ENCODE measurements around the gene AP2A2. TPM values are rescaled to one million over a fixed set of nuclear protein-coding genes. Genes with fewer than 3 reads are reported as not detected.

The AP2A2 gene
- total RNA-seq, 1 donor: 50.7 TPM

DNA sequence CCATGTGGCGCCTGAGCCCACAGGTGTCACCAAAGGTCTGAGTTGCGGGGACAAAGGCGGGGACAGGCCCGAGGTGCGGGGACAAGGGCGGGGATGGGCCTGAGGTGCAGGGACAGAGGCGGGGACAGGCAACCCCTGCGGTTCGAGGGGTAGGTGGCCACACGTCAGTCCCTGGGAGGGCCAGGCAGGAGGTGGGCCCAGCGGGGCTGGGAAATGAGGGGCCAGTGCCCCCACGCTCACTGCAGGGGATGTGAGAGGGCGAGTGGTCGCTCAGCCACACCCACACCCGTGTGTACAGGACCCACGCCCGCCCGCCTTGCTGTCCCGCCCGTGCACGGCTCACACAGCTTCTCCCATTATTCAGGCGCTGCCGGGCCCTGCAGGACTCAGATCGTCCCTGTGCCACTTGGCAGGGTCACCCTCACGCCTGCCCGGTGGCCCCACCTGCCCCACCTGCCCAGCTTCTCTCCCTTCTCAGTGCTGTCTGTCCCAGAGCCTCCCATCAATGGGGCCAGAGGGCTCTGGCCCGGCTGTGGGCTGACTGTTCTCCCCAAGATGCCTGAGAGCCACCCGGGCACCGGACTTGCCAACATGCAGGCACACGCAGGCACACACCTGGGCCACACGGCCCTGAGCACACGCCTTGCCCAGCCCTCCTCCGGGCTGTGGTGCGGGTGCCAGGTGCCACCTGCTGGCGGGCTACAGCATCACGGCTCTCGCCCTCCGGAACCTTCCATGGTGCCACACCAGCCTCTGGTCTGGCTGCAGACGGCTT is 125.1 kb downstream of the AP2A2 start:
- Histone ChIP-seq H3K79me2 (ENCODE audit: insufficient read depth, low read length) (no peaks in the 10 kb centered on the region), H4K20me1 (ENCODE audit: insufficient read depth, low read length) (no peaks in the 10 kb centered on the region), H3K4me2 (ENCODE audit: insufficient read depth, low read length) (no peak overlapping the region), H2AFZ (ENCODE audit: low read length) (peak overlapping the region; percentile 7), H3K27ac (ENCODE audit: low read depth, low read length) (no peak overlapping the region), H3K27me3 (ENCODE audit: insufficient read depth, low read length) (peaks cover 25% of the 10 kb centered on the region), H3K9me3 (ENCODE audit: low read depth, low read length) (no peaks in the 10 kb centered on the region), H3K36me3 (ENCODE audit: insufficient read depth, low read length) (no peaks in the 10 kb centered on the region), H3K4me1 (ENCODE audit: insufficient read depth, low read length) (no peaks in the 10 kb centered on the region), H3K4me3 (ENCODE audit: insufficient read depth, low read length) (no peak overlapping the region)
- TF ChIP-seq, protein P1, sequence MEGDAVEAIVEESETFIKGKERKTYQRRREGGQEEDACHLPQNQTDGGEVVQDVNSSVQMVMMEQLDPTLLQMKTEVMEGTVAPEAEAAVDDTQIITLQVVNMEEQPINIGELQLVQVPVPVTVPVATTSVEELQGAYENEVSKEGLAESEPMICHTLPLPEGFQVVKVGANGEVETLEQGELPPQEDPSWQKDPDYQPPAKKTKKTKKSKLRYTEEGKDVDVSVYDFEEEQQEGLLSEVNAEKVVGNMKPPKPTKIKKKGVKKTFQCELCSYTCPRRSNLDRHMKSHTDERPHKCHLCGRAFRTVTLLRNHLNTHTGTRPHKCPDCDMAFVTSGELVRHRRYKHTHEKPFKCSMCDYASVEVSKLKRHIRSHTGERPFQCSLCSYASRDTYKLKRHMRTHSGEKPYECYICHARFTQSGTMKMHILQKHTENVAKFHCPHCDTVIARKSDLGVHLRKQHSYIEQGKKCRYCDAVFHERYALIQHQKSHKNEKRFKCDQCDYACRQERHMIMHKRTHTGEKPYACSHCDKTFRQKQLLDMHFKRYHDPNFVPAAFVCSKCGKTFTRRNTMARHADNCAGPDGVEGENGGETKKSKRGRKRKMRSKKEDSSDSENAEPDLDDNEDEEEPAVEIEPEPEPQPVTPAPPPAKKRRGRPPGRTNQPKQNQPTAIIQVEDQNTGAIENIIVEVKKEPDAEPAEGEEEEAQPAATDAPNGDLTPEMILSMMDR (IDR thresholded peaks at IDR 0.05; ENCODE audit: extremely low read depth, low read depth, low read length): peak; percentile 80
- peak; percentile 99 for DNase-seq (ENCODE audit: insufficient read length, low spot score, missing footprints)

DNA sequence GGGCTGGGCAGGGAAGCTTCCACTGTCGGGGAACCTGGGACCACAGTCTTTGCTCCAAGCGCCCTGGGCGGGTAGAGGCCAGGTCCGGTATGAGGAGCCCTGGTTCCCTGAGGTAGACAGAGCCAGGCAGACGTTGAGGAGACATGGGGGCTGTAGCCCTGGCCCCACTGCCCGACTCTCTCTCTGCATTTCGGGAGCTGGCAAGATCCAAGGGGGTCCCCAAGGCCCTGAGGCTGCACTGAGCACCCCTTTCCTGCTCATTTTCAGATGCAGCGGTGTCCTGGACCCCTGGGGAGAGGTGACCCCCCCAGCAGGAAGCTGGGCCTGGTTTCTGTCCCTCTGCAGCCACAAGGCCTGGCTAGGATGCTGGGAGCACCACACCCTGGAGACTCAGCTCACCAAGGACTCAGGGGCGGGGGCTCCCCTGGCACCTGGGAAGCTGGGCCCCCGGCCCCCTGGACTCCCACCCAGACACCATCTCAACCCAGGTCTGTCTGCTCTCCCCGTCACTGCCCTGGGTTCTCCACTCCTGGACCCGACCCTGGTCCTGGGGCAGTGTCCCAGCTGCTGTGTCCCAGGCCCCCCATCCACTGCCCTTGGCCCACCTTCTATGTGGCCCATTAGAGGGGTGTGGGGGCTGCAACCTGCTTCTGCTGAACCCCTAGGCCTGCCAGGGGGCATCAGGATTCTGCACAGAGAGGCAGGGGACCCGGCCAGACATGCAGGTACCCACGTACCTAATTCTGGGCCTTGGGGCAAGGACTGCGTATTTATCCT is 125.9 kb downstream of the AP2A2 start:
- H3K4me3 ChIP-seq (ENCODE audit: insufficient read depth, low read length): no peak overlapping the region
- peaks cover 25% of the 10 kb centered on the region for H3K27me3 ChIP-seq (ENCODE audit: insufficient read depth, low read length)
- DNase-seq (ENCODE audit: insufficient read length, low spot score, missing footprints): peak; percentile 49
- no peak overlapping the region for H3K27ac ChIP-seq (ENCODE audit: low read depth, low read length)
- no peaks in the 10 kb centered on the region for H3K36me3 ChIP-seq (ENCODE audit: insufficient read depth, low read length)
- no peaks in the 10 kb centered on the region for H3K4me1 ChIP-seq (ENCODE audit: insufficient read depth, low read length)
- no peaks in the 10 kb centered on the region for H3K79me2 ChIP-seq (ENCODE audit: insufficient read depth, low read length)
- H3K4me2 ChIP-seq (ENCODE audit: insufficient read depth, low read length): no peak overlapping the region
- peak overlapping the region; percentile 7 for H2AFZ ChIP-seq (ENCODE audit: low read length)
- no peaks in the 10 kb centered on the region for H4K20me1 ChIP-seq (ENCODE audit: insufficient read depth, low read length)
- TF ChIP-seq, protein P1 (IDR thresholded peaks at IDR 0.05; ENCODE audit: extremely low read depth, low read depth, low read length): no peak
- H3K9me3 ChIP-seq (ENCODE audit: low read depth, low read length): no peaks in the 10 kb centered on the region

DNA sequence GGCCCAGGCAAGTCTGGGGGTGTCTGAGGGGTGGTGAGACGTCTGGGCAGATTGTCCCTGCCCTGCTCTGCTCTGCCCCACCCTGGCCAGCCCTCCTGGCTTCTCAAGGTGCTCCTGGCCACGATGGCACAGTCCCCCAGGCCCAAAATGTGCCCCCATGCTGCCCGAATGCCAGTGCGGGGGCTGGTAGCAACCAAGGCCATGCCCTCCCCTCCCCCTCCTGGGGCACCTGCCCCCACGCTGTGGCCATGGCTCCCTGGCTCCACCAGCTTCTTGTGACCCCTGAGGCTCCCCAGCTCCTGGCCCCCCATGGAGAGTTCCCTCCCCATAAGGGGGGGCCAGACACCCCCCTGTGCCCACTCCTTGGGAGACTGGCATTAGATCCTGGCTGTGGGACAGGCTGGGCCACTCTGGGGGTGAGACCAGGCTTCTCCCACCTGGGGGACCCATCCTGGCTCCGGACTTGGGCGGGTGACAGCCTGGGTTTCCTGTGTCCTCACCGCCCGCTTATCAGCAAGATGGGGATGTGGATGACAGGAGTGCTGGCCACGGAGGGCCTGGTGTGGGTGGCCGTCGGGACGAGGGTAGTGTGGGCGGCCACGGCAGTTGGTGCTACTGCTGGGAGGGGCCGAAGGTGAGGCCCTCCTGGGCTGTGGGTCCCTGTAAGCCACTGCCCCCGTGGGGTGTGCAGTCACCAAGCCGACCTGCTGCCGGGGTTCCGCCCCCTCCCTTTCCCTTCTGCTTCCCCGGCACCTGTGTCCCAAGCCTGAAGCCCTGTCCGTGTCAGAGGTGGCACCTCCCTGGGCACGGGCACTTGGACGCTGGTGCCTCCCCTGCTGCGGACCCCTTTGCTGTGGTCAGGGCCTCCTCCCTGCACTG is 126.7 kb downstream of the AP2A2 start:
- Histone ChIP-seq H3K9me3 (ENCODE audit: low read depth, low read length) (no peaks in the 10 kb centered on the region), H4K20me1 (ENCODE audit: insufficient read depth, low read length) (no peaks in the 10 kb centered on the region), H3K79me2 (ENCODE audit: insufficient read depth, low read length) (no peaks in the 10 kb centered on the region), H3K36me3 (ENCODE audit: insufficient read depth, low read length) (no peaks in the 10 kb centered on the region), H3K4me1 (ENCODE audit: insufficient read depth, low read length) (no peaks in the 10 kb centered on the region), H3K4me3 (ENCODE audit: insufficient read depth, low read length) (no peak overlapping the region), H3K27me3 (ENCODE audit: insufficient read depth, low read length) (peaks cover 19% of the 10 kb centered on the region), H2AFZ (ENCODE audit: low read length) (no peak overlapping the region), H3K27ac (ENCODE audit: low read depth, low read length) (no peak overlapping the region), H3K4me2 (ENCODE audit: insufficient read depth, low read length) (no peak overlapping the region)
- TF ChIP-seq, protein P1 (IDR thresholded peaks at IDR 0.05; ENCODE audit: extremely low read depth, low read depth, low read length): no peak
- DNase-seq (ENCODE audit: insufficient read length, low spot score, missing footprints): peak; percentile 80
